SH-SY5Y (cell line): ENCODE results near the gene HNRNPAB.

ENCODE experiments used
- GATA2 ChIP-seq: IDR thresholded peaks from 2 replicates; pipeline ENCODE4 v1.6.1; 2011; ENCODE audit warnings: mild to moderate bottlenecking, low read depth, low read length
- GATA3 ChIP-seq: IDR thresholded peaks from 2 replicates; pipeline ENCODE4 v1.6.1; 2011; ENCODE audit warnings: low read depth, mild to moderate bottlenecking, low read length, moderate library complexity

DNA sequence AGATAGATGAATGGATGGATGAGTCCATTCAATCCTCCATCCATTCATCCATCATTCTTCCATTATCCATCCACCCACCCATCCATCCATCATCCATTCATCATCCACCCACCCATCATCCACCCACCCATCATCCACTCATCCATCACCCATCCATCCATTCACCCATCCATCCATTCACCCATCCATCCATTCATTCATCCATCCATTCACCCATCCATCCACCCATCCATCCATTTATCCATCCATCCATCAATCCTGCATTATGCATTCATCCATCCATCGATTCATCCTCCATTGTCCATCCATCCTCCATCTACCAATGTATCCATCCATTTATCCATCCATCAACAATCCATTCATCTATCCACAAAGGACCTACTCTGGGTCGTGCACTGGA, 41.1 kb downstream of the HNRNPAB start:
- no peak for TF ChIP-seq GATA2
- no peak for TF ChIP-seq GATA3
